GM12878 (cell line): ENCODE data around the gene TRIP12. TPM values are rescaled to one million over a fixed set of nuclear protein-coding genes. Genes with fewer than 3 reads are reported as not detected.

Experiments
- ATAC-seq: fragments of 200-7000 bp; cut with Tn5 transposase; 3 replicates; pipeline ENCODE4 v1.9.1; 2020; ENCODE audit warnings: mild to moderate bottlenecking, moderate library complexity
- BruUV-seq: library from RNA; stranded (reverse); fragments of 400-500 nt; replicated peaks from 2 replicates; lab custom pipeline; 2021; lab: Mats Ljungman, UMichigan
- CTCF ChIA-PET: fragments of 300-600 bp; sonication (Branson Sonifier 250); formaldehyde crosslinking; extraction: SDS; loops from one replicate; lab custom pipeline; 2021; ENCODE audit warnings: inconsistent platforms; lab: Yijun Ruan, JAX
- POLR2A ChIA-PET: fragments of 350-600 bp; formaldehyde crosslinking; extraction: SDS; loops from one replicate; lab custom pipeline; 2021; ENCODE audit warnings: inconsistent platforms; lab: Charles Lee
- RAD21 ChIA-PET: fragments of 300-600 bp; sonication (Branson Sonifier 250); formaldehyde crosslinking; loops from one replicate; lab custom pipeline; 2023; ENCODE audit warnings: antibody characterized with exemption; ENCODE audit not compliant: unreplicated experiment; lab: Charles Lee
- SMC1A ChIA-PET: fragments of 300-600 bp; sonication (Branson Sonifier 250); formaldehyde crosslinking; loops from one replicate; lab custom pipeline; 2023; ENCODE audit not compliant: unreplicated experiment, uncharacterized antibody; lab: Charles Lee
- DNase-seq: peaks from one replicate; pipeline ENCODE4 v3.0.0-alpha.2; 2011; ENCODE audit warnings: low read depth, low spot score
- FAIRE-seq: peaks from 3 replicates; lab custom pipeline; 2011; peaks lifted over from hg19 to GRCh38; lab: Jason Lieb, UNC
- H2AFZ ChIP-seq: 2 replicates; pipeline ENCODE4 v1.6.0; 2011; ENCODE audit warnings: low read depth, low read length, control low read depth; ENCODE audit not compliant: control insufficient read depth
- H3K27ac ChIP-seq: 2 replicates; pipeline ENCODE4 v1.5.1; 2011; ENCODE audit warnings: control low read depth; ENCODE audit not compliant: control insufficient read depth, insufficient read depth
- H3K27me3 ChIP-seq, 2 experiments: replicated peaks in 1 of 2; 2 replicates each; pipeline versions ENCODE4 v1.6.0 to v1.6.1; 2011; ENCODE audit warnings: low read length in 1 of 2; ENCODE audit not compliant: control insufficient read depth in 2 of 2, insufficient read depth in 2 of 2
- H3K36me3 ChIP-seq, 2 experiments: 2 replicates each; pipeline ENCODE4 v1.5.1; 2011; ENCODE audit warnings: low read length in 1 of 2; ENCODE audit not compliant: control insufficient read depth in 2 of 2, insufficient read depth in 2 of 2
- H3K4me1 ChIP-seq: 2 replicates; pipeline ENCODE4 v1.6.1; 2011; ENCODE audit warnings: mild to moderate bottlenecking, low read length, moderate library complexity, mixed read lengths; ENCODE audit not compliant: control insufficient read depth, insufficient read depth
- H3K4me2 ChIP-seq: 2 replicates; pipeline ENCODE4 v1.6.0; 2011; ENCODE audit warnings: control low read depth; ENCODE audit not compliant: control insufficient read depth, insufficient read depth
- H3K4me3 ChIP-seq: fragments of 200-600 bp; sonication (generic); 2 replicates; pipeline ENCODE4 v1.5.1; 2016
- H3K79me2 ChIP-seq: 2 replicates; pipeline ENCODE4 v1.6.0; 2011; ENCODE audit warnings: low read length; ENCODE audit not compliant: control insufficient read depth, insufficient read depth
- H3K9ac ChIP-seq: 2 replicates; pipeline ENCODE4 v1.8.0; 2011; ENCODE audit warnings: low read length, control low read depth, mixed read lengths; ENCODE audit not compliant: control insufficient read depth, insufficient read depth
- H3K9me3 ChIP-seq: replicated peaks from 3 replicates; pipeline ENCODE4 v1.5.1; 2011; ENCODE audit warnings: mild to moderate bottlenecking, low read length; ENCODE audit not compliant: control insufficient read depth, insufficient read depth
- H4K20me1 ChIP-seq: 2 replicates; pipeline ENCODE4 v1.6.0; 2011; ENCODE audit not compliant: control insufficient read depth, insufficient read depth
- CBFB ChIP-seq: IDR thresholded peaks from 2 replicates; pipeline ENCODE4 v1.6.1; 2016; ENCODE audit warnings: antibody characterized with exemption, low read depth
- ELK1 ChIP-seq: IDR thresholded peaks from 2 replicates; pipeline ENCODE4 v1.6.1; 2012; ENCODE audit warnings: low read depth, low read length, improper control_type of control experiment
- GATAD2B ChIP-seq: fragments of 450-650 bp; conservative IDR thresholded peaks from 2 replicates; pipeline ENCODE4 v1.6.1; 2017; ENCODE audit warnings: low read depth, mild to moderate bottlenecking, moderate library complexity
- HDGF ChIP-seq: fragments of 450-650 bp; IDR thresholded peaks from 2 replicates; pipeline ENCODE4 v1.6.1; 2016; ENCODE audit warnings: antibody characterized with exemption
- RAD21 ChIP-seq: IDR thresholded peaks from 2 replicates; pipeline ENCODE4 v1.6.1; 2011; ENCODE audit warnings: mild to moderate bottlenecking, low read depth, low read length, moderate library complexity; ENCODE audit not compliant: insufficient read depth
- REST ChIP-seq: IDR thresholded peaks from 2 replicates; pipeline ENCODE4 v1.6.1; 2012; ENCODE audit warnings: mild to moderate bottlenecking, low read depth, low read length
- ZNF274 ChIP-seq: IDR thresholded peaks from one replicate; pipeline ENCODE4 v1.8.0; 2011; ENCODE audit not compliant: insufficient read length, insufficient read depth
- WGBS: methylation state at CpG from one replicate; pipeline ENCODE4 v1.1.6; 2016; ENCODE audit warnings: low lambda C conversion rate; ENCODE audit not compliant: insufficient replicate concordance, insufficient coverage; ENCODE audit errors: missing lambda C conversion rate; 5-methylcytosine and 5-hydroxymethylcytosine counted together
- in situ Hi-C: fragments of 300-500 bp; cut with MboI; formaldehyde crosslinking; loops from 9 replicates; pipeline ENCODE4 v1.14.3; 2018; ENCODE audit warnings: mixed read lengths
- intact Hi-C: fragments of 100-400 bp; cut with micrococcal nuclease; formaldehyde crosslinking; loops from one replicate; pipeline ENCODE4 v1.14.2; 2022; ENCODE audit not compliant: unreplicated experiment
- polyA plus RNA-seq, 11 experiments: library from polyadenylated mRNA; depleted of rRNA in 4 of 11; unstranded in 6 of 11; stranded (reverse) in 5 of 11; fragments of >200 nt; fragmentation: Nextera tagmentation in 4 of 11; fragmentation: Illumina TruSeq in 1 of 11; extraction: Ambion mirVana in 4 of 11; extraction: Trizol in 1 of 11; gene quantifications; 1 replicate in 1 of 11; 2 replicates in 10 of 11; pipeline versions ENCODE4 v1.2.1 to v1.2.3, GENCODE V29; 2011 to 2016; ENCODE audit warnings: inconsistent platforms in 2 of 11, missing spikeins in 2 of 11, low read depth in 1 of 11
- total RNA-seq, 4 experiments: library from RNA; depleted of rRNA in 3 of 4; stranded (reverse); fragments of >200 nt in 3 of 4; fragmentation: Illumina TruSeq in 1 of 4; extraction: Trizol in 1 of 4; gene quantifications; 2 replicates each; pipeline versions ENCODE4 v1.2.1 to v1.2.3, GENCODE V29; 2013 to 2021

The TRIP12 gene
- total and polyA plus RNA-seq, 10 of the 15 experiments (the other 5 are each of a cell fraction or from before 2014, with no cell fraction given), result 23.1 to 207 (median 97.0) TPM

GRCh38 chr2:229879191-229879950 lies 42.4 kb downstream of the TRIP12 start:
- ChIA-PET RAD21 (no interaction called here), POLR2A (no interaction called here), SMC1A (interaction anchor here (0.7 to 1.6 kb wide), 5 partner anchors 8 to 76 kb away, joined by 3 to 5 read pairs (median 3); no protein-coding TSS in a partner anchor), CTCF (no interaction called here)
- ATAC-seq (no peak), FAIRE-seq (peak; percentile 54), DNase-seq (no peak)
- H2AFZ ChIP-seq, result no peak overlapping the region
- no peak overlapping the region for H3K4me3 ChIP-seq
- in situ Hi-C loops (no loop called here), intact Hi-C loops (no loop called here)
- no peaks in the 10 kb centered on the region for H3K27me3 ChIP-seq
- H3K4me2 ChIP-seq, result no peak overlapping the region
- BruUV-seq, result TSS peak; percentile 36
- no peak overlapping the region for H3K27ac ChIP-seq
- no peaks in the 10 kb centered on the region for H3K9me3 ChIP-seq
- TF ChIP-seq CBFB, result no peak
- TF ChIP-seq GATAD2B, result no peak
- no peak for TF ChIP-seq RAD21
- TF ChIP-seq HDGF, result no peak
- no peak for TF ChIP-seq ELK1
- TF ChIP-seq ZNF274, result no peak
- TF ChIP-seq REST, result no peak
- no peaks in the 10 kb centered on the region for H3K4me1 ChIP-seq
- no peaks in the 10 kb centered on the region for H4K20me1 ChIP-seq
- 82% methylated on average over 6 of the region's 6 CpGs for WGBS
- H3K79me2 ChIP-seq, result peaks cover 33% of the 10 kb centered on the region
- H3K9ac ChIP-seq, result no peak overlapping the region
- peaks cover 2 to 26% of the 10 kb centered on the region in 2 experiments for H3K36me3 ChIP-seq
